Measurements from ENCODE around the gene GRIA1. TPM values are rescaled to one million over a fixed set of nuclear protein-coding genes. Genes with fewer than 3 reads are reported as not detected.
"Not testable (repeated sequence)": the region's sequence is repeated elsewhere in the genome, so short reads cannot be mapped to it uniquely, and the experiment has no call there.

Gene GRIA1
- polyA plus RNA-seq, 3 donors = 2.8 to 4.2 (median 3.1) TPM

- DNase-seq = no peak
Observed at GRCh38 chr5:153829510-153830065, 339.1 kb downstream of the GRIA1 start.

GRCh38 chr5:153831973-153832372 is 341.5 kb downstream of the GRIA1 start:
- DNase-seq = no peak

- no peak for DNase-seq
Observed at GRCh38 chr5:153835891-153836515, 345.5 kb downstream of the GRIA1 start.

- not testable (repeated sequence) for DNase-seq
Observed at GRCh38 chr5:153849303-153850113, 359.0 kb downstream of the GRIA1 start.

GRCh38 chr5:153860195-153860886 is 369.9 kb downstream of the GRIA1 start:
- peak; percentile 52 for DNase-seq

GRCh38 chr5:153862906-153863305 is 372.4 kb downstream of the GRIA1 start:
- DNase-seq = not testable (repeated sequence)

Data from renal pelvis (tissue), 4 donors.